PFSK-1 (cell line): ENCODE results near the gene ZDHHC16.

Experiments used
- FOXP2 ChIP-seq: optimal IDR thresholded peaks from 2 replicates; pipeline ENCODE3; 2011; ENCODE audit warnings: borderline replicate concordance, control low read depth, inconsistent platforms; ENCODE audit not compliant: insufficient read depth; ENCODE audit errors: extremely low read length, extremely low read depth
- POLR2AphosphoS5 ChIP-seq: IDR thresholded peaks from 2 replicates; pipeline ENCODE4 v1.6.1; 2012; ENCODE audit warnings: low read depth, mild to moderate bottlenecking, control low read depth, low read length, moderate library complexity
- SIN3A ChIP-seq: IDR thresholded peaks from 2 replicates; pipeline ENCODE4 v1.6.1; 2012; ENCODE audit warnings: mild to moderate bottlenecking, low read length, moderate library complexity, borderline replicate concordance; ENCODE audit not compliant: insufficient read depth
- TAF1 ChIP-seq: IDR thresholded peaks from 2 replicates; pipeline ENCODE4 v1.6.1; 2012; ENCODE audit warnings: low read length, control low read depth, borderline replicate concordance; ENCODE audit not compliant: insufficient read depth
- TF ChIP-seq, protein P1 (sequence below), 2 experiments: IDR thresholded peaks; 2 replicates each; pipeline versions ENCODE4 v1.6.1 to v1.8.0; 2011 to 2012; ENCODE audit warnings: low read depth in 2 of 2, low read length in 2 of 2, control low read depth in 1 of 2, inconsistent platforms in 1 of 2, mild to moderate bottlenecking in 1 of 2, moderate library complexity in 1 of 2; ENCODE audit not compliant: insufficient read depth in 1 of 2

Gene ZDHHC16

GRCh38 chr10:97498841-97499560, 53.0 kb downstream of the ZDHHC16 start, which contains the start of gene UBTD1:
Gene UBTD1 (plus strand): TSS chr10:97498924. CDS start chr10:97499204, 280 bp downstream.
- TF ChIP-seq, protein P1, sequence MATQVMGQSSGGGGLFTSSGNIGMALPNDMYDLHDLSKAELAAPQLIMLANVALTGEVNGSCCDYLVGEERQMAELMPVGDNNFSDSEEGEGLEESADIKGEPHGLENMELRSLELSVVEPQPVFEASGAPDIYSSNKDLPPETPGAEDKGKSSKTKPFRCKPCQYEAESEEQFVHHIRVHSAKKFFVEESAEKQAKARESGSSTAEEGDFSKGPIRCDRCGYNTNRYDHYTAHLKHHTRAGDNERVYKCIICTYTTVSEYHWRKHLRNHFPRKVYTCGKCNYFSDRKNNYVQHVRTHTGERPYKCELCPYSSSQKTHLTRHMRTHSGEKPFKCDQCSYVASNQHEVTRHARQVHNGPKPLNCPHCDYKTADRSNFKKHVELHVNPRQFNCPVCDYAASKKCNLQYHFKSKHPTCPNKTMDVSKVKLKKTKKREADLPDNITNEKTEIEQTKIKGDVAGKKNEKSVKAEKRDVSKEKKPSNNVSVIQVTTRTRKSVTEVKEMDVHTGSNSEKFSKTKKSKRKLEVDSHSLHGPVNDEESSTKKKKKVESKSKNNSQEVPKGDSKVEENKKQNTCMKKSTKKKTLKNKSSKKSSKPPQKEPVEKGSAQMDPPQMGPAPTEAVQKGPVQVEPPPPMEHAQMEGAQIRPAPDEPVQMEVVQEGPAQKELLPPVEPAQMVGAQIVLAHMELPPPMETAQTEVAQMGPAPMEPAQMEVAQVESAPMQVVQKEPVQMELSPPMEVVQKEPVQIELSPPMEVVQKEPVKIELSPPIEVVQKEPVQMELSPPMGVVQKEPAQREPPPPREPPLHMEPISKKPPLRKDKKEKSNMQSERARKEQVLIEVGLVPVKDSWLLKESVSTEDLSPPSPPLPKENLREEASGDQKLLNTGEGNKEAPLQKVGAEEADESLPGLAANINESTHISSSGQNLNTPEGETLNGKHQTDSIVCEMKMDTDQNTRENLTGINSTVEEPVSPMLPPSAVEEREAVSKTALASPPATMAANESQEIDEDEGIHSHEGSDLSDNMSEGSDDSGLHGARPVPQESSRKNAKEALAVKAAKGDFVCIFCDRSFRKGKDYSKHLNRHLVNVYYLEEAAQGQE (IDR thresholded peaks at IDR 0.05; ENCODE audit: insufficient read depth in 1 of 2, low read depth in 2 of 2, low read length in 2 of 2): no peak
- peak; percentile 46; the same call in 1 of the 2 replicates for TF ChIP-seq TAF1
- TF ChIP-seq SIN3A: peak; percentile 47; the same call in 1 of the 2 replicates
- TF ChIP-seq POLR2AphosphoS5: no peak

- TF ChIP-seq SIN3A: no peak
- TF ChIP-seq FOXP2: no peak
- no peak for TF ChIP-seq POLR2AphosphoS5
- no peak for TF ChIP-seq TAF1
- TF ChIP-seq, protein P1 (IDR thresholded peaks at IDR 0.05; ENCODE audit: insufficient read depth in 1 of 2, low read depth in 2 of 2, low read length in 2 of 2): no peak
Measured at GRCh38 chr10:97499561-97500296, 53.8 kb downstream of the ZDHHC16 start.

DNA sequence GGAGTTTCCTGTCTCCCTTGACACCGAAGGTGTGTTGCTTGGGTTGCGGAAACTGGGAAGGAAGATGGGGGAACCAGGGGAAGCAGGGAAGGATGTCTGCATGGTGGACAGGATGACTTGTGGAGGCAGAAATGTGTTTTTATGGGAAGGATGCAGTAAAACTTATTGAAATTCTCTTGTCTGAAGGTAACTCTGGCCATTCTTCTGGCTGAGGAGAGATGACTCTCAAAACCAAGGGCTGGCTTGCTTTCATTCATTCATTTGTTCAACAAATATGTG, 54.3 kb downstream of the ZDHHC16 start:
- TF ChIP-seq TAF1: no peak
- no peak for TF ChIP-seq SIN3A
- TF ChIP-seq, protein P1 (IDR thresholded peaks at IDR 0.05; ENCODE audit: insufficient read depth in 1 of 2, low read depth in 2 of 2, low read length in 2 of 2): no peak
- no peak for TF ChIP-seq FOXP2
- no peak for TF ChIP-seq POLR2AphosphoS5

- TF ChIP-seq TAF1 (no peak), FOXP2 (no peak), POLR2AphosphoS5 (no peak), SIN3A (no peak)
- TF ChIP-seq, protein P1 (IDR thresholded peaks at IDR 0.05; ENCODE audit: insufficient read depth in 1 of 2, low read depth in 2 of 2, low read length in 2 of 2): no peak
Measured at GRCh38 chr10:97502916-97503315, 56.9 kb downstream of the ZDHHC16 start.
